COR-L47 (cell line): ENCODE data around the gene SGTA.
"Not testable (repeated sequence)": the region's sequence is repeated elsewhere in the genome, so short reads cannot be mapped to it uniquely, and the experiment has no call there.

Experiments
- DNase-seq: peaks from one replicate; lab custom pipeline; 2025; lab: John Stamatoyannopoulos, UW

SGTA gene

DNA sequence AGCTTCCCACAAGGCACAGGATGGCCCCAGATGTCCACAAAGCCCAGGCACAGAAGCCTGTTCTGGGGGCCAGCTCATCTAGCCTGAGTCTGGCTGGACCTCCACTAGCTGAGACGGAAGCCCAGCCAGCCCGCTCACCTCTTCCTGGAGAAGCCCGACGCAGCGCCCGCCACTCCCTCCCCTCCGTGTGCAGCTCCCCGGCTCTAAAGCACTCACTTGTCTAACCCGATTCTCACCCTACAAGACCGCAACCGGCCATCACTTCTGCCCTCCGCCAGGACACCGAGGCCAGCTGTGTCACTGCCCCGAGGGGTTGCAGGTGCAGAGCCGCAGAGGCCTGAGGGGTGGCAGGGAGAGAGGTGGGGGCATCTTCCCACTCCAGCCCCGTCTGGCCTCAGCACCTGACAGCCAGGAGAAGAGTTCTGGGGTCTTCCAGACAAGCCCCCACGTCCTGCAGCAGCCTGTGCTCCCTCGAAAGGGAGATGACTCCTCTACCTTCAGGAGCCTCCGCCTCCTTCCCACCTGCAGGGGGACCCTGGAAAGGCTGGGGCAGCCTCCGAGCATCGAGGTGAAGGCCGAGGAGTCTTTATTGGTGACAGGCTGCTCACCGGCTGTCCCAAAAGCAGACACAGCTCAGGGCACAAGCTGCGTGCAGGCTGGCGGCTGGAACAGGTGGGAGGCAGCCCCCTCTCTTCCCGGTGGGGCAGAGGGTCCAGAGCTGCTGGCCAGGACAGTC, 56.0 kb downstream of the SGTA start:
- DNase-seq: no peak

DNA sequence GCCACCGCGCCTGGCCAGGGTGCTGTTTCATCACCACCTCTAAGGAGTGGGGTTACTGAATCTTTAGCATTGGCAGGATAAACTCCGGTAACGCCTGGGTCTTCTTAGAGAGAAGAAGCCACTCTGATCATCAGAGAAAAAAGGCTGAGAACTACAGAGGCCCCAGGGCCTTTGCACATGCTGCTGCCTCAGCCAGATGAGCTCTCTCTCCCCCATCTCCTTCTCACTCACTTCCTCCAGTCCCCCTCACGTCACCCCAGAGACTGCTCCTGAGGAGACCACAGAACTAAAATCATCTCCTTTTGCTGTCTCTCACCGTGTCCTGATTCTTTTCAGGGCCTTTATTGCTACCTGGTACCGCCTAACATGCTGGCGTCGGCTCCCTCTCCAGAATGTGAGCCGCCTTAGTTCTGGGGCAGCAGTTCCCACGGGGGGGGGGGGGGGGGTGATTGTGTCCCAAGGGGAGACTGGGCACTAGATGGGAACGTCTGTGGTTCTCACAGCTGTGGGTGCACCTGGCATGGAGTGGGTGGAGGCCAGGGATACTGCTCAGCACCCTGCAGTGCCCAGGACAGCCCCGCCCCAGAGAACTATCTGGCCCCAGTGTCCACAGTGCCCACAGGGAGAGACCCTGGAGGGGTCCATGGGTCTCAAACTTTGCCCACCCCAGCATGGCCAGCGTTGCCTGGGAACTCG, 56.8 kb downstream of the SGTA start:
- no peak for DNase-seq

DNA sequence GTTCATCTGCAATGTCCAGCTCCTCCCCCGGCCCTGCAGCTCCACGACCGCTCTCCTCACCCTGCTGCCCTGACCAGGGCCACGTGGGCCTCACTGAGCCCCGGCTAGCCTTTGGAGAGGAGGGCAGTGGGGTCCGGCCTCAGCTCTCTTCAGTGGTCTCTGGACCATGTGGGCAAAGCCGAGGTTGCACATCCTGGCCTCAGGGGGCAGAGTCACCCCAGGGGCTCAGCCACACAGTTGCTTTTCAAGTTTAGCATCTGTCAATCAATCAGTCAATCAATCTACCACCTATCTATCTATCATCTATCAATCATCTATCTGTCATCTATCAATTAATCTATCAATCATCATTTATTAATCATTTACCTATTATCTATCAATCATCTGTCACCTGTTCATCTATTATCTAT, 58.9 kb downstream of the SGTA start:
- no peak for DNase-seq

DNA sequence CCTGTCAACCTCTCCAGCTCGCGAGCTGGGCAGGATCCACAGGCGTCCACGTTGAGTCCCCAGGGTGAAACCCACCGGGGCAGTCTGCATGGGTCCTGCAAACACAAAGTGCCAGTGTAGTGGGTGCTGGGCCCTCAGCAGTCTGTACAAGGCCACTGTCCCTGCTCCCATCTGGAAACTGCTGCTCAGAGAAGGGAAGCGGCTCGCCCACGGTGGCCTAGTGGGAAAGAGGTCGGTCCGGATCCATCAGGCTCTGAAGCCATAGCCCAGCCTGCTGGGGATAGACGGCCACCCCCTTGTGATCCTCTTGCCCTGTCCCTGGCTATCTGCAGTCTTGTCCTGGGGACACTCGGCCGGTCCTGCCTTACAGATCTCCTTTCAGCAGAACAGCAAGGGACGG, 59.3 kb downstream of the SGTA start:
- no peak for DNase-seq

DNA sequence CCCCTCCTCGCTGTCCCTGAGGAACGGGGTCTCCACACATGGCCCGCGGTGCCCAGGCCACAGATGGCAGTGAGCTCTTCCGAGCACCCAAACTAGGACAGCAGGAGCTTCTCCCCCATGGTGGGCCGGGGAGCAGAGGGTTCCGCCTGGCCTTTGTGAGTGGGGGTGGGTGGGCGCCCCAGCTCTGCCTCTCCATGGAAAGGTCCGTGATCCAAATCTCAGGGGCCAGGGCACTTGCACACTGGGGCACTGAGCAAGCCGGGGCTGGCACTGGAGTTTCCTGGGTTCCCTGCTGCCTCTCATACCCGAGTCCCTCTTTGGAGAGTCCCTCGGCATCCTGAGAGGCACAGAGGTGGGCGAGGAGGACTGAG, 59.7 kb downstream of the SGTA start:
- DNase-seq: no peak

DNA sequence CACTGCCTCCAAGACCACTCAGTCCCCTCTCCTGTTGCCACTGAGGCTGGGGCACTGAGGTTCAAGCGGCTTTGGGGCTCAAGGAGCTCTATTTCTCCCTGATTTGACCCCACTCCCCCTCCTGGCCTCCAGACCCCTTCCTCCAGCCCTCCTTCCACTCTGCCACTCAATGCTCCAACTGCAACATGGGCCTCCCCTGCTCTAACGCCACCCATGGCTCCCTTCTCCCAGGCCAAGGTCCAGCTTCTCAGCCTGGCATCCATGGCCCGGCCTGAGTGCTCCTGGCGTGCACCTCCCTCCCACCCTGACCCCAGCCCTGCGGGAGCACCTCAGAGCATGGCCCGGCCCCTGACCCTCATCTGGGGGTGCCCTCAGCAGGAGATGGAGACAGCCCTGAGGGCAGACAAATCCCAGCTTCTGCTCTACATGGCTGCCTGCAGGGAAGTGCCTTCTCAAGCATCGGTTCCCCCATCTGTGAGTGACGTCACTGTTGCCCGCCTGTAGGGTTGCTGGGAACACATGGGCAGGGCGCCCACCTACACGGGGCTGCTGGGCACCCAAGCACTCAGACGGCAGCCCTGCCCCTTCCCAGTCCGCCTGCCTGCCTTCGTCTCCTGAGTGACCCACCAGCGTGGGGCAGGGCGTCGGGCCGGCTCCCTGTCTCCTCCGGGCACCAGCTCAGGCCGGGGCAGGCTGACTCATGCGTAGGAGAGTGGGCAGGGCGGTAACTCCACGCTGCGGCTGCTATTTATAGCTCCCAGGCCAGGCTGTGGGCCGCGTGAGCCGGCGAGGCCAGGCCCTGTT, 60.3 kb downstream of the SGTA start:
- no peak for DNase-seq

DNA sequence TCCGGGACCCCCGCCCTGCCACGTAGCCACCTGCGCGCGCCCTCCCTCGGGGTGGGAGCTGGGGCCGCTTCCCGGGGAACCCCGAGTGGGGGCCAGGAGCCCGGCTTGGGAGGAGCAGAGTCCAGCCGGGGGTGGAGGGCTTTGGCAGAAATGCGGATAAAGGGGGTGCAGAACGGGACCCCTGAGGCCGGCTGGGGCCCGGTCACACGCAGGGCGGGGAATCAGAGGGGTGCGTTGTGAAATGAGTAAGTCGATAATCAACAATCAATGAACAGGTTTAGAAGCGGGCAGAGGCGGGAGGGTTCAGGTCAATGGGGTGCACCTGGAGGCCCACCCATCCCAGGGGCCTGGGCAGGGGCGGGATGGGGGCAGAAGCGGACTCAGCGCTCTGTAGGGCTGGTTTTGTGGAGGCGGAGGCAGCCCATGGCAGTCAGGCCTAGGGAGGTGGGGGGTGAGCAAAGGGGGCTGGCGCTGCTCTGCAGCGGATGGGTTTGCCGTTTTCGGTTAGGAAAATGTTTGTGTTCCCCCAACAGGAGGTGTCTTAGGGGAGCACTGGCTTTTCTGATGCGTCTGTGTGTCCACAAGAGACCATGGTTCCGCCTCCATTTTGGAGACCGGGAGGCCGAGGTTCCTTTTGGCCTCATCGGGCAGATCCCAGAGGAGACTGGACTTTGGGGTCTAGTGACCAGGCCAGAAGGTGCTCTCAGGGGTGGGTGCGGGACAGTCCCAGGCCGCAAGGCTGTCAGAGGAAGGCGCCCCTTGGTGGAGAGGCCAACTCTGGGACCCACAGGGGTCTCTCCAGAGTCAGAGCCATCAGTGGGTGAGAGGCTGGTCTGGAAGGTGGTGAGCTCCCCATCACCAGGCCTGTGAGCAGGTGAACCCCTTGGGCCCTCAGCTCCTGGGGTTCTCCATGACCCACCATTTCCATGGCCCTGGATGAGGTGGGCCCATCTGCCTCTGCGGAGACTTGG, 61.2 kb downstream of the SGTA start:
- no peak for DNase-seq

DNA sequence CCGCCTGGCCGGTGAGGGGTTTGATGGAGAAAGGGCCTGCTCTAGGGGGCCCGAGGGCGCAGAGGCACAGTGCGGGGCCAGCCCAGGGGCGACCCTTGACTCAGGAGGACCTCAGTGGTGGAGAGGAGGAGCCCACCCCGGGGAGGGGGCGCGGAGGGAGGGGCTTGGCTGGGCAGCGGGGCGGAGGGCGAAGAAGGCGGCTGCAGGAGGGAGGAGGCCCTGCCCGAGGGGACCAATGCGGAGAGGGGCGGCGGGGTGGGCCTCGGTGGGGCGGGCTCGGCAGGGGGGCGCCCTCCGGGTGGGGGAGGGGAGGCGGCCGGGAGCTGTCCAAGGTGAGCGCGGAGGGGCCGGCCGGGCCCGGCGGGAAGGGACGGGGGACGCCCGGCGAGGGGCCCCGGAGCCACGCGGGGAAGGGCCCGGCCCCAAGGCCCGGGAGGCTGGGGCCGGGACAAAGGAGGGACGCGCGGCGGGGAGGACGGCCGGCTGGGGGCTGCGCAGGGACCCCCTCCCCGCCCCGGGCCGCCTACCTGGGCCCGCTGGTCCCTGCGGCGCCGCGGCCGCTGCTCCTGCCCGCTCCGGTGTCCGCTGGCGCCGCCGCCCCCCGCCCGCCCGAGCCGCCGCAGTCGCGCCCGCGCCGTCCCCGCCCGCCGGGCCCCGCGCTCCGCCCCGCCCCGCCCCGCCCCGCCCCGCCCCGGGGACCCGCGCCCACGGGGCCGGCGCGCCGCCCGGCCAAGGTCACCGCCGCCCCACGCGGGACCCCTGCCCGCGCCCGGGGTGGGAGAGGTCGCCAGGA, 62.1 kb downstream of the SGTA start, which contains the start of gene DIRAS1:
TSS of gene DIRAS1 (minus strand) at position 596 of the 793 bp plus-strand sequence. CDS start 3,566 bp downstream, outside the sequence.
- no peak for DNase-seq

DNA sequence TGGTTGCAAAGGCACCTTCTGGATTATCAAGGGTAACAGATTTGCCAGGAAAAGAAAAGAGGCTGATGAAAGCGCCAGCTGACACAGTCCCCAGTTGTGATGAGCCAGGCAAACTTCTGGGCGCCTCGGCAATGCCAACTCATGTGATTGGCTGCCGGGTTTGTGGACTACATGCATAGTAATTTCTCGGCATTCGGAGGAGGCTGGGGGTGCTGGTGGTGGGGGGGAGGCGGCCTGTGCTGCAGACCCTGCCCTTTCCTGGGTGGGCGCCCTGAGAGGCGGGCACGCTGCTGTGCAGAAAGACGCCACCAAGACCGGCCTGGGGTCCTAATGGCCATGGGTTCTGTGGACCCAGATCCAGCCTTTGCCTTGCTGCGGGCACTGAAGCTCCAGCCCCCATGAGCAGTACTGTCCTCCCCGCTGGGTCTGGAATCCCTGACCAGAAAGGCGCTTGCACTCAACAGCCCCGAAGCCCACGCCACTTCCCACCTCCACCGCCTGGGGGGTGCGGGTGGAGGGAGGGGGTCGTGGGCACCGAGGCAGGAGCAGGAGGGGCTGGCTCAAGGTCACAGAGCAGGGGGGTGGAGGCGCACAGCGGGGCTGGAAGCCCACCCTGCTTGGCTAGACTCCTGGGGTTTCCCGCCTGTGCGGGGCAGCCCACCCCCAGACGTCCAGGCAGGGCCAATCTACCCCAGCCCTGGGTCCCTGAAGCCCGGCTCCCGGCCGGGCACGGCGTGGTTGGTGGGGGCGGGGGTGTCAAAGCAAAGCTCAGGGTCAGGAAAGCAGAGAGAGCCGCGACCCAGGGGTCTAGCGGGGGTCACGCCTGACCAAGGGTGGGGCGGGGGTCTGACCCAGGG, 62.9 kb downstream of the SGTA start:
- no peak for DNase-seq

DNA sequence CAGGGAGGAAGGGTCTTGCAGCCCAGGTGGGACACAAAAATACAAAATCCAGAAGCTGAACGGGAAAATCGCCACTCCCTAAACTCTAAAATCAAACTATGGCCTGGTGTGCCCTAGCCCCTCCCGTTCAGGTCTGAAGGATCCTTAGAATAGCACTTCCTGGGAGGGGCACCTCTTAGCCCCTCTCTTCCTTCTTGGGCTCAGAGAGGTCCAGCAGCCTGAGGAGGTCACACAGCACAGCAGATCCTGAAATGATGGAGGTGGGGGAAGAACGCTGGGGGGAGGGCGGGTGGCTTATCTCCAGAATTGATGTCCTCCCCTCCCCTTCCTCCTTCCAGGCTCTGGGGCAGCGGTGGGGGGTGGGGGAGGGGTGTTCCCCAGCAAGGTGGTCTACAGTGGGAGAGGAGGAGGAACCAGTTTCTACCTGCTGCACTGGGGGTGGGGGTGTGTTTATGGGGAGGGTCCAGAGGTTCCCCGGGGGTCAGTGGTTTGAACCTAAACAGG, 63.8 kb downstream of the SGTA start:
- no peak for DNase-seq

DNA sequence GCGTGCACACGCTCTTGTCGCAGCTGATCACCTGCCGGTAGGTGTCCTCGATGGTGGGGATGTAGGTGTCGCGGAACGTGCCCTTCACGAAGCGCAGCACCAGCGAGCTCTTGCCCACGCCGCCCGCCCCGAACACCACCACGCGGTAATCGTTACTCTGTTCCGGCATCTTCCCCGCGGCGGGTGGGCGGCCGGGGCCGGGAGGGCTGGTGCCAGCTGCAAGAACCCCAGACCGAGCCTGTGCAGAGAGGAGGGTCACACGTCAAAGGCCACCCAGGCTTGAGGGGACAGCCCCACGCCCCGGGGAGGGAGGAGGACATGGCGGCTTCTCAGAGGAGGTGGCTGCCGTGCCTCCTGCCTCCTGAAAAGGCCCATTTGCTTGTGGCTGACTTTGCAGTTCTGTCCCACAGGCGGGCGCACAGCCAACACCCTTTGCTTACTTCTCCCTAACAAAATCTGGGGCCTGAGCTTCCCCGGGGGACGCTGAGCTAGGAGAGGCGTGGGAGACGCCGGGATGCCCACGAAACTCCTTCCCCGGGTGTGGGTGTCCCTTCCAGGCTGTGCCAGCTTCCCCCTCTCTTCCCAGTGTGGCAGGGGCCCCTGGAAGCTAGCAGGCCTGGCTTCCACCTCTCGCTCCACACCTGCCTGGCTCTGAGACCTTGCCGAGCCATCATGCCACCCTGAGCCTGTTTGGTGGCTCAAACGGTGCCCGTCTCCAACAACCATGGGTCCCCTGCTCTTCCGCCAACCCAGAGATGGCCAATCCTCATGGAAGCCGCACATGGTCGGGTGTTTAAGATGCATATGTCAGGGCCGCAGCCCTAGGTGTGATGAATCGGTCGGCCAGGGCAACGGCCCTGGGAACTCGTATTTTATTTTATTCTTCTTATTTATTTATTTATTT, 65.2 kb downstream of the SGTA start:
- no peak for DNase-seq

DNA sequence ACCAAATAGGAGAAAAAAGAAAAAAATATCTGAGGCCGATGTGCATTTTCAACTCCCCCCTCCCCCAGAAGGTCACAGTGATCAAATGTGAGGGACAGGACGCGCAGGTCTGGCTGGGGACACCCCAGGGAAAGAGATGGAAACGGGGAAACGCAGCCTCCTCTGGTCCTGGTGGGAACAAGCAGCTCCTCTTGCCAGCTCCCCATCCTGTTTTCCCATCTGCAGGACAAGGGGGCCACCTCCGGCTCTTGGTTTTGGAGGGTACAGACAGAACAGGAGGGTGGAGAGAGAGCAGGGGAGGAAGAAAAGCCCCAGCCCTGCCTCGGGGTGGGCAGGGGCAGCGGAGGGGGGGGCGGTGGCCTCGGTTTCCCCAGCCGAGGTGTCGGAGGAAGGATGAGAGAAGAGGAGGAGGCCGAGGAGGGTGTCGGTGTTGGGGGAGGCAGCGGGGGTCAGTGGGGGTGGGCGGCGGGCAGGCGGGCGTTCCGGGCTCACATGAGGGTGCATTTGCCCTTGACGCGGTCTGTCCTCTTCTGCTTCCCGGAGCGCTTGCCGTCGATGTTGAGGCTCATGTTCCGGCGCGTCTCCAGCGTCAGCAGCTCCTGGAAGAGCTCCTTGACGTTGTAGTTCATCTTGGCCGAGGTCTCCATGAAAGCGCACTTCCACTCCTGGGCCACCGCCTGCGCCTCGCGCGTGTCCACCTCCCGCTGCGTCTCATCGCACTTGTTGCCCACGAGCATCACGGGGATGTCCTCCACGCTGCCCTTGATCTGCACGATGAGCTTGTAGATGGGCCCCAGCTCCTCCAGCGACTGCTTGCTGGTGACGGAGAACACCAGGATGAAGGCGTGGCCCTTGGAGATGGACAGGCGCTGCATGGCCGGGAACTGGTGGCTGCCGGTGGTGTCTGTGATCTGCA, 66.1 kb downstream of the SGTA start:
- DNase-seq: no peak

DNA sequence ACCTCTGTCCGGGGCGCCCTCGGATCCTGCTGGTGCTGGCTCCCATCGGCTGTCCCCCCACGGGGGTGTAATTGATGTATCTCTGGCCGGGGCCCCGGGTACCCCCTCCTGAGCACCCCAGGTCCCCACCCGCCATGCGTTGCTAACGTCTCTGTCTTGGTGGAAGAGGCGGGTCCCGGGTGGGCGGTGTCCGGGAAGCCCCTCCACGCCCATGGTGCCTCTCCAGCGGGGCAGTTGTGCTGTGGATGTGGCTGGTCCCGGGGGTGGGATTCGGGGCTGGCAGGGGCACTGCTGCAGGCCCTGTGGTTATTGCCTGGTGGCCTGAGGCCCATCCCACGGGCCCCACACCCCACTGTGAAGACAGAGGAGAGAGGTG, 66.8 kb downstream of the SGTA start:
- DNase-seq: no peak

DNA sequence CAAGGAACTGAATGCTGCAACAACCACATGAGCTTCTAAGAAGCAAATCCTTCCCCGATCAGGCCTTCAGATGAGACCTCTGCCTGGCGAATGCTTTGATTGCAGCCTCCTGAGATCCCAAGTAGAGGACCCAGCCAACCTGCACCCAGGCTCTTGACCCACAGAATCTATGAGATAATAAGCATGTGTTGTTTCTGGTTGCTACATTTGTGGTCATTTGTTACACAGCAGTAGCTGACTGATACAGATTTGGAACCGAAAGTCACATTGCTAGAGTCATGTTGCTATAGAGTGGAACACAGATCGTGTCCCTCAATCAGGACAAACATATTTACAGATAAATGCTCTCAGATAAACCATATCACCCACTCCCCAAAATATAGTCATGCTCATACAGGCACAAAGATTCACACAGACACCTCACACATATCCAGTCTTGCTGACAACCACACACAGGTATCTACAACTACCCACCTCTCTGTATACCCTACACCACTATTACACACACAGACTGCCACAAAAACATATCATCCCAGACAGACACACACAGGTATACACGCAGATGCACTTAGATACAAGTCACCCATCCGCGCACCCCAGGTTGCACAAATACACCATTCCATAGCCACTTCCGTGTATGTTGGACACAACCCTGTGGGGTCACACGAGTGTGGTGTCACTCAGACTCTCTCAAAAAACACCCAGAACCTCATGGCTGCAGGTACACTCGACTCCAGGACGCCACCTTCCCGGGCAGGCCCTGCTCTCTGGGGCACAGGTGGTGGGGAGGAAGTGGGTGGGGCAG, 67.4 kb downstream of the SGTA start:
- DNase-seq: no peak

DNA sequence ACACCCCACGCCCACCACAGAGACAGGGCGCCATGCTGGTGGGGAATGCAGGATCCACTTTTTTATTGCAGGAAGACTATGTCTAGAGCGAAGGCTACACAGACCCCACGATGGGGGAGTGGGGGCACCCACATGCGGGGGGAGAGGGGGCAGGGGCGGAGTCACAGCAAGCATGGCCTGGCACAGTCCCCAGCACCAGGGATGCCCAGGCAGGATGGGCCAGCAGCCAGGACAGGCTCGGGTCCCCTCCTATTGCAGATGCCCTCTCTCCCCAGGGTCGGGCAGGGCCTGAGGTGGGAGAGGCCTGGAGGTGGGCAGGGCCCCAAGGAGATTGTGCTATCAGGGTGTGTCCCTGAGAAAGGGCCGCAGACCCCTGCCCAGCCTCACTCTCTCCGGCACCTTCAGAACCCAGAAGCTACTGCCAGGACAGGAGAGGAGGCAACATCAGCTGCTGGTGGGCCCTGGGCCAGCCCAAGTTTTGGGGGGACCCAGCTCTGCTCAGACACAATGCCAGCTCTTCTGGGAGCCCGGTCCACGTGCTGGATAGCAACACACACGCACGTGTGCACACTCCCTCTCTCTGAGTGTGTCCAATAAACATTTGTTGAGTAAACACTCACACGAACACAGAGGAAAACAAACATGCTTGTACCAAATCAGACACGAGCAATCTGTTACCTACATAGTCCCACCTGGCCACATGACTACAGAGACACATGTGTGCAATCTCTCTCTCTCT, 68.4 kb downstream of the SGTA start:
- DNase-seq: no peak

DNA sequence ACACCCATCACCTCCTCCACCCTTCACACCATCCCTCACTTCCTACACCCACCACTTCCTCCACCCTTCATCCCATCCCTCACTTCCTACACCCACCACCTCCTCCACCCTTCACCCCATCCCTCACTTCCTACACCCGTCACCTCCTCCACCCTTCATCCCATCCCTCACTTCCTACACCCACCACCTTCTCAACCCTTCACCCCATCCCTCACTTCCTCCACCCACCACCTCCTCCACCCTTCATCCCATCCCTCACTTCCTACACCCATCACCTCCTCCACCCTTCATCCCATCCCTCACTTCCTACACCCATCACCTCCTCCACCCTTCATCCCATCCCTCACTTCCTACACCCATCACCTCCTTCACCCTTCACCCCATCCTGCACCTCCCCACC, 69.0 kb downstream of the SGTA start:
- DNase-seq: not testable (repeated sequence)
